Keratinocyte (primary cell): ENCODE data around the gene PRKAR1B. TPM values are rescaled to one million over a fixed set of nuclear protein-coding genes. Genes with fewer than 3 reads are reported as not detected.

ENCODE experiments used
- DNase-seq: peaks from one replicate; pipeline ENCODE4 v3.0.0-alpha.2; 2011; ENCODE audit warnings: low read depth, missing footprints, low spot score
- FAIRE-seq: peaks from 2 replicates; lab custom pipeline; 2011; peaks lifted over from hg19 to GRCh38; lab: Jason Lieb, UNC
- H2AFZ ChIP-seq: 2 replicates; pipeline ENCODE4 v1.6.0; 2012; ENCODE audit warnings: low read length, control low read depth, inconsistent platforms; ENCODE audit not compliant: control insufficient read depth
- H3K27ac ChIP-seq: 2 replicates; pipeline ENCODE4 v1.5.1; 2011; ENCODE audit warnings: low read length; ENCODE audit not compliant: control insufficient read depth, insufficient read depth
- H3K27me3 ChIP-seq: 3 replicates; pipeline ENCODE4 v1.6.0; 2011; ENCODE audit warnings: low read length; ENCODE audit not compliant: control insufficient read depth, insufficient read depth; ENCODE audit errors: extremely low read depth
- H3K36me3 ChIP-seq, 2 experiments: 2 replicates in 1 of 2; 3 replicates in 1 of 2; pipeline ENCODE4 v1.5.1; 2011; ENCODE audit warnings: low read length in 2 of 2, mild to moderate bottlenecking in 1 of 2; ENCODE audit not compliant: control insufficient read depth in 2 of 2, insufficient read depth in 2 of 2; ENCODE audit errors: extremely low read depth in 1 of 2
- H3K4me1 ChIP-seq: 3 replicates; pipeline ENCODE4 v1.5.1; 2011; ENCODE audit warnings: low read length; ENCODE audit not compliant: control insufficient read depth, insufficient read depth; ENCODE audit errors: extremely low read depth
- H3K4me2 ChIP-seq: 3 replicates; pipeline ENCODE4 v1.6.0; 2011; ENCODE audit warnings: low read depth, low read length; ENCODE audit not compliant: control insufficient read depth, insufficient read depth; ENCODE audit errors: extremely low read depth
- H3K4me3 ChIP-seq, 3 experiments: fragments of 200-600 bp in 1 of 3; sonication (generic) in 1 of 3; 2 replicates in 2 of 3; 3 replicates in 1 of 3; pipeline ENCODE4 v1.5.1; 2011 to 2016; ENCODE audit warnings: low read length in 3 of 3, mild to moderate bottlenecking in 3 of 3, control low read depth in 2 of 3, inconsistent platforms in 1 of 3, low read depth in 1 of 3, mixed read lengths in 1 of 3, mixed run types in 1 of 3, moderate library complexity in 1 of 3; ENCODE audit not compliant: control insufficient read depth in 2 of 3, insufficient read depth in 2 of 3; ENCODE audit errors: extremely low read depth in 1 of 3
- H3K79me2 ChIP-seq: 2 replicates; pipeline ENCODE4 v1.6.0; 2012; ENCODE audit warnings: low read length; ENCODE audit not compliant: control insufficient read depth, insufficient read depth
- H3K9ac ChIP-seq: 3 replicates; pipeline ENCODE4 v1.6.0; 2011; ENCODE audit warnings: low read length; ENCODE audit not compliant: control insufficient read depth, insufficient read depth; ENCODE audit errors: extremely low read depth
- H3K9me1 ChIP-seq: 3 replicates; pipeline ENCODE4 v1.6.0; 2011; ENCODE audit warnings: low read length; ENCODE audit not compliant: control insufficient read depth, insufficient read depth; ENCODE audit errors: extremely low read depth
- H3K9me3 ChIP-seq: 2 replicates; pipeline ENCODE4 v1.5.1; 2012; ENCODE audit warnings: low read depth, low read length; ENCODE audit not compliant: control insufficient read depth
- H4K20me1 ChIP-seq: 3 replicates; pipeline ENCODE4 v1.6.0; 2011; ENCODE audit warnings: low read length; ENCODE audit not compliant: control insufficient read depth, insufficient read depth; ENCODE audit errors: extremely low read depth
- EZH2 ChIP-seq: IDR thresholded peaks from one replicate; pipeline ENCODE4 v1.6.1; 2012; ENCODE audit warnings: inconsistent platforms, mild to moderate bottlenecking, low read length, moderate library complexity
- dilution Hi-C: fragments of 300-500 bp; cut with MboI; formaldehyde crosslinking; loops from one replicate; pipeline ENCODE4 v1.7.0; 2020; ENCODE audit warnings: low sequenced_read_pairs; ENCODE audit not compliant: extremely low pct_ligation_motif_present
- polyA plus RNA-seq, 5 experiments: library from polyadenylated mRNA; depleted of rRNA in 3 of 5; stranded (reverse) in 3 of 5; stranded (forward) in 1 of 5; unstranded in 1 of 5; fragments of >200 nt; gene quantifications; 1 replicate in 1 of 5; 2 replicates in 3 of 5; 3 replicates in 1 of 5; pipeline versions ENCODE4 v1.2.1 to v1.2.3, GENCODE V29; 2011 to 2012; ENCODE audit warnings: missing spikeins in 2 of 5, low read depth in 1 of 5, low replicate concordance in 1 of 5
- TF ChIP-seq, protein P1 (sequence below), 3 experiments: IDR thresholded peaks in 1 of 3; conservative IDR thresholded peaks in 1 of 3; optimal IDR thresholded peaks in 1 of 3; 2 replicates in 2 of 3; 3 replicates in 1 of 3; pipeline versions ENCODE3 to v1.5.1; 2011; ENCODE audit warnings: low read length in 3 of 3, mild to moderate bottlenecking in 3 of 3, moderate library complexity in 2 of 3, control low read depth in 1 of 3, inconsistent platforms in 1 of 3; ENCODE audit not compliant: insufficient read depth in 2 of 3; ENCODE audit errors: extremely low read depth in 1 of 3

The PRKAR1B gene
- polyA plus RNA-seq, 1 donor (not counting 4 experiments of a cell fraction or from before 2014, with no cell fraction given) = 10.8 TPM

DNA sequence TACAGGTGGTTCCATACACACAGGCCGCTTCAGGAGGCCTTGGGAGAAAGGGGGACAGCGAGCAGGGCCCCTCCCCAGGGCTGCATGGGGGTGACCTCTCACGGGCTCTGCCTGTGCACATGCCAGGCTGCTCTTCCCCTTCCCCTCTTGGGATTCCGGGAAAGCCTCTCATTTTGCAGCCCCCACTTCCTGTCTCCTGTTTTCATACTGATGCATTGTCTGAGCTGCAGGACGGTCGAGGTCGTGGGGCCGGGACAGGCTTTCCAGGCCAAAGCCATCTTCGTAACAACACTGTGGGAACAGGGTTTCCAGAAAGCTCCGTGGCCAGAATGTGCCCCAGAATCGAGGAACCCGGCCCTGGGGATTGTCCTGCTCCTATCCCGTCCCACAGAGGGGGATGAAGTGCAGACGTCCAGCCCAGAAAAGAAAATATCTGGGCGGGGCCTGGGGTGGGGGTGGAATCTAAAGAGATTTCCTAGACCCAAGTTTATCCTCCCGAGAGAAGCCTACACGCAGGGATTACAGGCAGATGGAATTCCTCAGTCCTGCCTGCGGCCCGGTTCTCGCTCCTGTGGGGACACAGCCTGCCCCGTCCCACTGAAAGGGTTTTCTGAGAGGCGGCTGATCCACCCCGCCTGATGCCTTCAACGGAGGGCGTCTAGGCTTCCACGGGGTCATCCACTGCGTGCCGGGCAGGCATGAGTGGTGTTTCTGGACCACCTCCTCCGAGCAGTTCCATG is 30.1 kb downstream of the PRKAR1B start:
- dilution Hi-C loops = no loop called here
- no peaks in the 10 kb centered on the region for H3K9me1 ChIP-seq
- H3K9ac ChIP-seq = no peak overlapping the region
- no peaks in the 10 kb centered on the region for H4K20me1 ChIP-seq
- DNase-seq (no peak), FAIRE-seq (no peak)
- no peak overlapping the region for H3K4me3 ChIP-seq
- no peak overlapping the region for H3K4me2 ChIP-seq
- TF ChIP-seq, protein P1, sequence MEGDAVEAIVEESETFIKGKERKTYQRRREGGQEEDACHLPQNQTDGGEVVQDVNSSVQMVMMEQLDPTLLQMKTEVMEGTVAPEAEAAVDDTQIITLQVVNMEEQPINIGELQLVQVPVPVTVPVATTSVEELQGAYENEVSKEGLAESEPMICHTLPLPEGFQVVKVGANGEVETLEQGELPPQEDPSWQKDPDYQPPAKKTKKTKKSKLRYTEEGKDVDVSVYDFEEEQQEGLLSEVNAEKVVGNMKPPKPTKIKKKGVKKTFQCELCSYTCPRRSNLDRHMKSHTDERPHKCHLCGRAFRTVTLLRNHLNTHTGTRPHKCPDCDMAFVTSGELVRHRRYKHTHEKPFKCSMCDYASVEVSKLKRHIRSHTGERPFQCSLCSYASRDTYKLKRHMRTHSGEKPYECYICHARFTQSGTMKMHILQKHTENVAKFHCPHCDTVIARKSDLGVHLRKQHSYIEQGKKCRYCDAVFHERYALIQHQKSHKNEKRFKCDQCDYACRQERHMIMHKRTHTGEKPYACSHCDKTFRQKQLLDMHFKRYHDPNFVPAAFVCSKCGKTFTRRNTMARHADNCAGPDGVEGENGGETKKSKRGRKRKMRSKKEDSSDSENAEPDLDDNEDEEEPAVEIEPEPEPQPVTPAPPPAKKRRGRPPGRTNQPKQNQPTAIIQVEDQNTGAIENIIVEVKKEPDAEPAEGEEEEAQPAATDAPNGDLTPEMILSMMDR (optimal IDR thresholded peaks at IDR 0.05 in 1 of 3, IDR thresholded peaks at IDR 0.05 in 1 of 3, conservative IDR thresholded peaks at IDR 0.05 in 1 of 3; ENCODE audit: extremely low read depth in 1 of 3, insufficient read depth in 2 of 3, low read length in 3 of 3) = no peak
- TF ChIP-seq EZH2 = no peak
- H3K27ac ChIP-seq = no peak overlapping the region
- peaks cover 0 to 3% of the 10 kb centered on the region in 2 experiments for H3K36me3 ChIP-seq
- H3K4me1 ChIP-seq = peaks cover 13% of the 10 kb centered on the region
- no peaks in the 10 kb centered on the region for H3K27me3 ChIP-seq
- H2AFZ ChIP-seq = no peak overlapping the region
- H3K9me3 ChIP-seq = no peaks in the 10 kb centered on the region
- no peaks in the 10 kb centered on the region for H3K79me2 ChIP-seq

DNA sequence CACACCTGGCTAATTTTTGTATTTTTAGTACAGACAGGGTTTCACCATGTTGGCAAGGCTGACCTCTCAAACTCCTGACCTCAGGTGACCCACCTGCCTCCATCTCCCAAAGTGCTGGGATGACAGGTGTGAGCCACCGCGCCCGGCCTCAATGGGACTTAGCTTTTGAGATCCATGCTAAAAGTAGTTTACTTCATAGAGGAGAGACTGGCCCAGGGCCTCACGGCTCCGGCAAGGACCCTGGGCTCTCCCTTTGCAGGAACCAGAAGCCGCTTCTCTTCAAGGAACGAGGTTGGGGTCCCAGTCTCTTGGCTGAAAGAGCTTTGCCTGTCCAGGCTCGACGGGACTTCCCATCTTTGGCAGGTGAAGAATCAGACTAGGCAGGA is 30.7 kb downstream of the PRKAR1B start:
- DNase-seq = no peak
- no peak overlapping the region for H3K4me2 ChIP-seq
- peaks cover 13% of the 10 kb centered on the region for H3K4me1 ChIP-seq
- H4K20me1 ChIP-seq = no peaks in the 10 kb centered on the region
- peaks cover 0 to 3% of the 10 kb centered on the region in 2 experiments for H3K36me3 ChIP-seq
- FAIRE-seq = no peak
- no peak for TF ChIP-seq EZH2
- TF ChIP-seq, protein P1 (optimal IDR thresholded peaks at IDR 0.05 in 1 of 3, IDR thresholded peaks at IDR 0.05 in 1 of 3, conservative IDR thresholded peaks at IDR 0.05 in 1 of 3; ENCODE audit: extremely low read depth in 1 of 3, insufficient read depth in 2 of 3, low read length in 3 of 3) = no peak
- no peaks in the 10 kb centered on the region for H3K9me1 ChIP-seq
- no peak overlapping the region for H3K9ac ChIP-seq
- dilution Hi-C loops = no loop called here
- H3K27ac ChIP-seq = no peak overlapping the region
- no peaks in the 10 kb centered on the region for H3K79me2 ChIP-seq
- no peaks in the 10 kb centered on the region for H3K9me3 ChIP-seq
- H3K4me3 ChIP-seq = no peak overlapping the region
- H2AFZ ChIP-seq = no peak overlapping the region
- H3K27me3 ChIP-seq = no peaks in the 10 kb centered on the region
